Trophoblast cell (in vitro differentiated cells and primary cell): ENCODE results near the gene SEMA3A.

Experiments used
- DNase-seq, 2 donors: peaks; one replicate each; pipeline ENCODE4 v3.0.0-alpha.2; 2016
- H2AFZ ChIP-seq: 2 replicates; pipeline ENCODE4 v1.6.1; 2013; ENCODE audit warnings: low read length, moderate library complexity, mild to moderate bottlenecking; ENCODE audit not compliant: insufficient read depth, poor library complexity
- H2AK5ac ChIP-seq: 2 replicates; pipeline ENCODE4 v1.6.1; 2013; ENCODE audit warnings: mild to moderate bottlenecking, low read length
- H2BK120ac ChIP-seq: 2 replicates; pipeline ENCODE4 v1.6.1; 2013; ENCODE audit warnings: low read length, mild to moderate bottlenecking, moderate library complexity; ENCODE audit not compliant: insufficient read depth, poor library complexity
- H2BK12ac ChIP-seq: 2 replicates; pipeline ENCODE4 v1.6.1; 2013; ENCODE audit warnings: mild to moderate bottlenecking, low read length, moderate library complexity
- H2BK5ac ChIP-seq: 2 replicates; pipeline ENCODE4 v1.6.1; 2013; ENCODE audit warnings: low read length, low read depth, moderate library complexity, mild to moderate bottlenecking; ENCODE audit not compliant: poor library complexity
- H3K14ac ChIP-seq: 2 replicates; pipeline ENCODE4 v1.6.1; 2013; ENCODE audit warnings: mild to moderate bottlenecking, low read length
- H3K18ac ChIP-seq: 2 replicates; pipeline ENCODE4 v1.6.1; 2013; ENCODE audit warnings: mild to moderate bottlenecking, low read length
- H3K23ac ChIP-seq: 2 replicates; pipeline ENCODE4 v1.6.1; 2013; ENCODE audit warnings: low read length
- H3K27ac ChIP-seq: 2 replicates; pipeline ENCODE4 v1.5.1; 2013; ENCODE audit warnings: low read depth, mild to moderate bottlenecking, inconsistent platforms, low read length, moderate library complexity
- H3K27me3 ChIP-seq: 2 replicates; pipeline ENCODE4 v1.6.1; 2013; ENCODE audit warnings: inconsistent platforms, mild to moderate bottlenecking, low read length, moderate library complexity; ENCODE audit not compliant: insufficient read depth
- H3K36me3 ChIP-seq, 2 experiments: 1 replicate in 1 of 2; 2 replicates in 1 of 2; pipeline ENCODE4 v1.6.1; 2013; ENCODE audit warnings: low read length in 2 of 2, mild to moderate bottlenecking in 2 of 2, moderate library complexity in 1 of 2; ENCODE audit not compliant: insufficient read depth in 2 of 2, control insufficient read depth in 1 of 2
- H3K4ac ChIP-seq: 2 replicates; pipeline ENCODE4 v1.6.1; 2013; ENCODE audit warnings: low read depth, mild to moderate bottlenecking, low read length, moderate library complexity
- H3K4me1 ChIP-seq, 2 experiments: 1 replicate in 1 of 2; 2 replicates in 1 of 2; pipeline ENCODE4 v1.6.1; 2013; ENCODE audit warnings: low read length in 2 of 2, mild to moderate bottlenecking in 2 of 2, moderate library complexity in 1 of 2; ENCODE audit not compliant: insufficient read depth in 2 of 2, control insufficient read depth in 1 of 2
- H3K4me2 ChIP-seq: 2 replicates; pipeline ENCODE4 v1.6.1; 2013; ENCODE audit warnings: inconsistent platforms, mild to moderate bottlenecking, low read length, moderate library complexity
- H3K4me3 ChIP-seq: 2 replicates; pipeline ENCODE4 v1.5.1; 2013; ENCODE audit warnings: mild to moderate bottlenecking, low read depth, low read length, inconsistent platforms
- H3K79me1 ChIP-seq: one replicate; pipeline ENCODE4 v1.6.1; 2013; ENCODE audit warnings: low read length
- H3K79me2 ChIP-seq: 2 replicates; pipeline ENCODE4 v1.6.1; 2013; ENCODE audit warnings: low read length, mild to moderate bottlenecking; ENCODE audit not compliant: control insufficient read depth, insufficient read depth, poor library complexity
- H3K9ac ChIP-seq: 2 replicates; pipeline ENCODE4 v1.6.1; 2013; ENCODE audit warnings: mild to moderate bottlenecking, low read length
- H3K9me3 ChIP-seq: 2 replicates; pipeline ENCODE4 v1.6.1; 2013; ENCODE audit warnings: low read depth, mild to moderate bottlenecking, control low read depth, inconsistent platforms, low read length; ENCODE audit not compliant: insufficient read depth
- H4K12ac ChIP-seq: 2 replicates; pipeline ENCODE4 v1.6.1; 2013; ENCODE audit warnings: low read depth, mild to moderate bottlenecking, low read length, moderate library complexity
- H4K8ac ChIP-seq: 2 replicates; pipeline ENCODE4 v1.6.1; 2013; ENCODE audit warnings: low read depth, mild to moderate bottlenecking, low read length, moderate library complexity
- H4K91ac ChIP-seq: one replicate; pipeline ENCODE4 v1.6.1; 2013; ENCODE audit warnings: low read depth, mild to moderate bottlenecking, low read length, moderate library complexity
- WGBS: extraction: QIAGEN DNeasy Blood & Tissue Kit; methylation state at CpG from one replicate; pipeline ENCODE4 v1.1.7; 2013; ENCODE audit warnings: missing lambda C conversion rate; ENCODE audit not compliant: insufficient read length, insufficient coverage; ENCODE audit errors: extremely low coverage; 5-methylcytosine and 5-hydroxymethylcytosine counted together

SEMA3A gene

GRCh38 chr7:84076219-84076618 lies 118.4 kb downstream of the SEMA3A start:
- DNase-seq, result no peak
- Histone ChIP-seq H3K4me3 (no peak overlapping the region), H3K9me3 (no peaks in the 10 kb centered on the region), H3K36me3 (no peaks in the 10 kb centered on the region), H4K8ac (no peak overlapping the region), H3K4ac (no peak overlapping the region), H3K9ac (no peak overlapping the region), H3K18ac (no peak overlapping the region), H3K27me3 (no peaks in the 10 kb centered on the region), H3K79me2 (no peaks in the 10 kb centered on the region), H2BK12ac (no peak overlapping the region), H4K91ac (no peak overlapping the region), H3K4me2 (no peak overlapping the region), H3K14ac (no peak overlapping the region), H3K27ac (no peak overlapping the region), H4K12ac (no peak overlapping the region), H2AFZ (no peak overlapping the region), H3K23ac (no peak overlapping the region), H2BK120ac (no peak overlapping the region), H3K4me1 (no peaks in the 10 kb centered on the region), H2AK5ac (no peak overlapping the region), H2BK5ac (no peak overlapping the region), H3K79me1 (no peaks in the 10 kb centered on the region)
- no CpG with 5 or more reads among the region's 1 CpG for WGBS

- Histone ChIP-seq H3K79me2 (no peaks in the 10 kb centered on the region), H2AFZ (no peak overlapping the region), H2BK12ac (no peak overlapping the region), H3K36me3 (no peaks in the 10 kb centered on the region), H4K91ac (no peak overlapping the region), H2AK5ac (no peak overlapping the region), H3K23ac (no peak overlapping the region), H3K4ac (no peak overlapping the region), H3K4me3 (no peak overlapping the region), H3K9ac (no peak overlapping the region), H3K27me3 (no peaks in the 10 kb centered on the region), H4K8ac (no peak overlapping the region), H3K9me3 (no peaks in the 10 kb centered on the region), H2BK120ac (no peak overlapping the region), H4K12ac (no peak overlapping the region), H2BK5ac (no peak overlapping the region), H3K18ac (no peak overlapping the region), H3K4me2 (no peak overlapping the region), H3K27ac (no peak overlapping the region), H3K4me1 (no peaks in the 10 kb centered on the region), H3K14ac (no peak overlapping the region), H3K79me1 (no peaks in the 10 kb centered on the region)
- 100% methylated on average over 1 of the region's 3 CpGs for WGBS
- DNase-seq, result peak; percentile 15 to 93
Observed at GRCh38 chr7:84073186-84073875, 121.3 kb downstream of the SEMA3A start.

DNA sequence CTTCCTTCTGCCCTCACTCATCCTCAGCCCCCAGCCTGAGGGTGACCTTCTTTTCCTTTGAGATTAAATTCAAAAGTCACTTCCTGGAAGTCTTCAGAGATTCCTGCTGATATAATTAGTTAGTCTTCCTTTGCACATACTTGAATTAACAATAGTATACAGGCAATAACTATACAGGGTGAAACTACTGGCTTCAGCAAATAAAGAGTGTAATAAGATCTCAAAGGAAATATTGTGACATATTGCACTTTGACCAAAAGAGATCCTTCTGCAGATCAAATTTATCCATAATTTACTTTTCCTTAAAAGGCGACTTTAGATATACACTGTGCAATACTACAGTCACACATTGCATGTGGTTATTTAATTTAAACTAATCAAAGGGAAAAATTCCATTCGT lies 123.8 kb downstream of the SEMA3A start:
- no peak overlapping the region for H3K4me2 ChIP-seq
- H3K23ac ChIP-seq, result no peak overlapping the region
- no peaks in the 10 kb centered on the region for H3K4me1 ChIP-seq
- no peak overlapping the region for H3K18ac ChIP-seq
- no peak overlapping the region for H4K8ac ChIP-seq
- no peak overlapping the region for H2BK12ac ChIP-seq
- H3K9me3 ChIP-seq, result no peaks in the 10 kb centered on the region
- H2BK120ac ChIP-seq, result no peak overlapping the region
- H3K14ac ChIP-seq, result no peak overlapping the region
- H4K12ac ChIP-seq, result no peak overlapping the region
- DNase-seq, result no peak
- no peaks in the 10 kb centered on the region for H3K36me3 ChIP-seq
- H3K9ac ChIP-seq, result no peak overlapping the region
- H2AFZ ChIP-seq, result no peak overlapping the region
- no peak overlapping the region for H2AK5ac ChIP-seq
- H3K27ac ChIP-seq, result no peak overlapping the region
- no peaks in the 10 kb centered on the region for H3K27me3 ChIP-seq
- H3K79me1 ChIP-seq, result no peaks in the 10 kb centered on the region
- H3K79me2 ChIP-seq, result no peaks in the 10 kb centered on the region
- WGBS, result no CpG with 5 or more reads among the region's 2 CpGs
- no peak overlapping the region for H3K4ac ChIP-seq
- H3K4me3 ChIP-seq, result no peak overlapping the region
- no peak overlapping the region for H4K91ac ChIP-seq
- H2BK5ac ChIP-seq, result no peak overlapping the region

- no peak overlapping the region for H4K8ac ChIP-seq
- no peak overlapping the region for H3K18ac ChIP-seq
- H3K14ac ChIP-seq, result no peak overlapping the region
- H4K12ac ChIP-seq, result no peak overlapping the region
- H3K36me3 ChIP-seq, result no peaks in the 10 kb centered on the region
- H2BK5ac ChIP-seq, result no peak overlapping the region
- H3K4me1 ChIP-seq, result no peaks in the 10 kb centered on the region
- H2AK5ac ChIP-seq, result no peak overlapping the region
- no peak overlapping the region for H2BK12ac ChIP-seq
- H2BK120ac ChIP-seq, result no peak overlapping the region
- H3K27me3 ChIP-seq, result no peaks in the 10 kb centered on the region
- no peak overlapping the region for H3K23ac ChIP-seq
- H3K4ac ChIP-seq, result no peak overlapping the region
- no peak for DNase-seq
- no CpG with 5 or more reads among the region's 2 CpGs for WGBS
- no peak overlapping the region for H2AFZ ChIP-seq
- H3K79me1 ChIP-seq, result no peaks in the 10 kb centered on the region
- no peak overlapping the region for H3K9ac ChIP-seq
- H3K79me2 ChIP-seq, result no peaks in the 10 kb centered on the region
- H3K27ac ChIP-seq, result no peak overlapping the region
- H3K4me3 ChIP-seq, result no peak overlapping the region
- no peaks in the 10 kb centered on the region for H3K9me3 ChIP-seq
- H4K91ac ChIP-seq, result no peak overlapping the region
- no peak overlapping the region for H3K4me2 ChIP-seq
Observed at GRCh38 chr7:84069999-84070500, 124.5 kb downstream of the SEMA3A start.
